Brain pericyte (primary cell): Measurements from ENCODE around the gene IGF2BP2.
"Not testable (repeated sequence)": the region's sequence is repeated elsewhere in the genome, so short reads cannot be mapped to it uniquely, and the experiment has no call there.

Experiments used
- DNase-seq: peaks from one replicate; pipeline ENCODE4 v3.0.0-alpha.2; 2012; ENCODE audit warnings: low read depth, low spot score

Gene IGF2BP2

GRCh38 chr3:185645191-185645590 lies 179.7 kb downstream of the IGF2BP2 start:
- not testable (repeated sequence) for DNase-seq

GRCh38 chr3:185640308-185640707 lies 184.5 kb downstream of the IGF2BP2 start:
- DNase-seq = no peak

- no peak for DNase-seq
Measured at GRCh38 chr3:185639632-185640206, 185.1 kb downstream of the IGF2BP2 start.

GRCh38 chr3:185638651-185639050 lies 186.2 kb downstream of the IGF2BP2 start:
- not testable (repeated sequence) for DNase-seq

- DNase-seq = no peak
Measured at GRCh38 chr3:185637388-185637787, 187.5 kb downstream of the IGF2BP2 start.

- no peak for DNase-seq
Measured at GRCh38 chr3:185632996-185633395, 191.8 kb downstream of the IGF2BP2 start.

GRCh38 chr3:185631508-185632206 lies 193.2 kb downstream of the IGF2BP2 start:
- no peak for DNase-seq

- DNase-seq = no peak
Measured at GRCh38 chr3:185631108-185631507, 193.7 kb downstream of the IGF2BP2 start.

GRCh38 chr3:185630182-185630622 lies 194.6 kb downstream of the IGF2BP2 start:
- DNase-seq = no peak

- DNase-seq = no peak
Measured at GRCh38 chr3:185629554-185630181, 195.2 kb downstream of the IGF2BP2 start.

GRCh38 chr3:185625784-185626183 lies 199.1 kb downstream of the IGF2BP2 start:
- DNase-seq = no peak

- no peak for DNase-seq
Measured at GRCh38 chr3:185623939-185624665, 200.7 kb downstream of the IGF2BP2 start.

- DNase-seq = no peak
Measured at GRCh38 chr3:185613016-185613415, 211.8 kb downstream of the IGF2BP2 start.

GRCh38 chr3:185606196-185606595 lies 218.6 kb downstream of the IGF2BP2 start:
- no peak for DNase-seq

GRCh38 chr3:185605566-185605965 lies 219.3 kb downstream of the IGF2BP2 start:
- DNase-seq = no peak

GRCh38 chr3:185595526-185595925 lies 229.3 kb downstream of the IGF2BP2 start:
- no peak for DNase-seq

- DNase-seq = no peak
Measured at GRCh38 chr3:185594073-185594472, 230.8 kb downstream of the IGF2BP2 start.
